ENCODE results near the gene C4orf33. TPM values are rescaled to one million over a fixed set of nuclear protein-coding genes. Genes with fewer than 3 reads are reported as not detected.

Gene C4orf33
- total RNA-seq, 1 experiment from 2014 or later = 9.1 TPM

GRCh38 chr4:129145222-129145730 lies 49.3 kb downstream of the C4orf33 start:
- no peaks in the 10 kb centered on the region for H3K4me1 ChIP-seq
- no peaks in the 10 kb centered on the region for H3K27me3 ChIP-seq
- H3K27ac ChIP-seq = no peak overlapping the region
- H3K9me3 ChIP-seq (replicated peaks) = no peaks in the 10 kb centered on the region
- H3K4me3 ChIP-seq = no peak overlapping the region
- DNase-seq = no peak
- no peaks in the 10 kb centered on the region for H3K36me3 ChIP-seq

- Histone ChIP-seq H3K4me3 (no peak overlapping the region), H3K4me1 (no peaks in the 10 kb centered on the region), H3K36me3 (no peaks in the 10 kb centered on the region), H3K27ac (no peak overlapping the region), H3K27me3 (no peaks in the 10 kb centered on the region), H3K9me3 (replicated peaks) (no peaks in the 10 kb centered on the region)
- DNase-seq = peak in 1 of 2 experiments; percentile 6
Observed at GRCh38 chr4:129146639-129147038, 50.7 kb downstream of the C4orf33 start.

GRCh38 chr4:129148892-129149291 lies 52.9 kb downstream of the C4orf33 start:
- H3K9me3 ChIP-seq (replicated peaks) = no peaks in the 10 kb centered on the region
- no peaks in the 10 kb centered on the region for H3K36me3 ChIP-seq
- H3K4me3 ChIP-seq = no peak overlapping the region
- no peak for DNase-seq
- H3K27ac ChIP-seq = no peak overlapping the region
- H3K27me3 ChIP-seq = no peaks in the 10 kb centered on the region
- H3K4me1 ChIP-seq = no peaks in the 10 kb centered on the region

- H3K9me3 ChIP-seq (replicated peaks) = no peaks in the 10 kb centered on the region
- no peak overlapping the region for H3K27ac ChIP-seq
- DNase-seq = no peak
- H3K4me1 ChIP-seq = no peaks in the 10 kb centered on the region
- H3K36me3 ChIP-seq = no peaks in the 10 kb centered on the region
- no peak overlapping the region for H3K4me3 ChIP-seq
- H3K27me3 ChIP-seq = no peaks in the 10 kb centered on the region
Observed at GRCh38 chr4:129149906-129150305, 54.0 kb downstream of the C4orf33 start.

GRCh38 chr4:129152350-129152749 lies 56.4 kb downstream of the C4orf33 start:
- Histone ChIP-seq H3K27me3 (no peaks in the 10 kb centered on the region), H3K36me3 (no peaks in the 10 kb centered on the region), H3K4me3 (no peak overlapping the region), H3K4me1 (no peaks in the 10 kb centered on the region), H3K27ac (no peak overlapping the region), H3K9me3 (replicated peaks) (no peaks in the 10 kb centered on the region)
- DNase-seq = no peak

- H3K4me3 ChIP-seq = no peak overlapping the region
- no peak for DNase-seq
- no peaks in the 10 kb centered on the region for H3K4me1 ChIP-seq
- H3K36me3 ChIP-seq = no peaks in the 10 kb centered on the region
- no peak overlapping the region for H3K27ac ChIP-seq
- no peaks in the 10 kb centered on the region for H3K9me3 ChIP-seq (replicated peaks)
- no peaks in the 10 kb centered on the region for H3K27me3 ChIP-seq
Observed at GRCh38 chr4:129153700-129154099, 57.7 kb downstream of the C4orf33 start.

GRCh38 chr4:129162450-129162849 lies 66.5 kb downstream of the C4orf33 start:
- Histone ChIP-seq H3K27me3 (no peaks in the 10 kb centered on the region), H3K27ac (no peak overlapping the region), H3K4me3 (no peak overlapping the region), H3K4me1 (no peaks in the 10 kb centered on the region), H3K36me3 (no peaks in the 10 kb centered on the region), H3K9me3 (replicated peaks) (no peaks in the 10 kb centered on the region)
- DNase-seq = no peak

- H3K36me3 ChIP-seq = no peaks in the 10 kb centered on the region
- no peak overlapping the region for H3K27ac ChIP-seq
- DNase-seq = no peak
- H3K27me3 ChIP-seq = no peaks in the 10 kb centered on the region
- H3K9me3 ChIP-seq (replicated peaks) = no peaks in the 10 kb centered on the region
- no peak overlapping the region for H3K4me3 ChIP-seq
- H3K4me1 ChIP-seq = no peaks in the 10 kb centered on the region
Observed at GRCh38 chr4:129163427-129163826, 67.5 kb downstream of the C4orf33 start.

GRCh38 chr4:129164243-129164642 lies 68.3 kb downstream of the C4orf33 start:
- Histone ChIP-seq H3K27ac (no peak overlapping the region), H3K4me3 (no peak overlapping the region), H3K27me3 (no peaks in the 10 kb centered on the region), H3K36me3 (no peaks in the 10 kb centered on the region), H3K4me1 (no peaks in the 10 kb centered on the region), H3K9me3 (replicated peaks) (no peaks in the 10 kb centered on the region)
- no peak for DNase-seq

Other genes with a start within 250 kb of the C4orf33 start
- gene SCLT1, start 2.6 kb upstream of the C4orf33 start, total RNA-seq (2014; rRNA removed; shearing (Covaris generic)) = 22.1 and 23.2 TPM in 2 replicates